Vagina (tissue), 2 donors: Measurements from ENCODE around the gene GSK3A.

Source experiments
- POLR2A ChIP-seq, 2 donors: fragments of 450-650 bp; IDR thresholded peaks; one replicate each; pipeline ENCODE4 v1.6.1; 2017; ENCODE audit warnings: antibody characterized with exemption in 2 of 2, mild to moderate bottlenecking in 2 of 2, moderate library complexity in 2 of 2
- POLR2AphosphoS5 ChIP-seq, 2 donors: sonication (generic); formaldehyde crosslinking; IDR thresholded peaks; one replicate each; pipeline ENCODE4 v1.9.0; 2017; ENCODE audit warnings: antibody characterized with exemption in 2 of 2, mild to moderate bottlenecking in 2 of 2, low read depth in 1 of 2; ENCODE audit not compliant: insufficient read depth in 1 of 2
- TF ChIP-seq, protein P1 (sequence below), 3 experiments: fragments of 450-650 bp in 2 of 3; fragments of 200-600 bp in 1 of 3; sonication (generic) in 1 of 3; IDR thresholded peaks; one replicate each; pipeline ENCODE4 v1.5.1; 2017 to 2019; ENCODE audit warnings: antibody characterized with exemption in 3 of 3, mild to moderate bottlenecking in 2 of 3, moderate library complexity in 2 of 3

DNA sequence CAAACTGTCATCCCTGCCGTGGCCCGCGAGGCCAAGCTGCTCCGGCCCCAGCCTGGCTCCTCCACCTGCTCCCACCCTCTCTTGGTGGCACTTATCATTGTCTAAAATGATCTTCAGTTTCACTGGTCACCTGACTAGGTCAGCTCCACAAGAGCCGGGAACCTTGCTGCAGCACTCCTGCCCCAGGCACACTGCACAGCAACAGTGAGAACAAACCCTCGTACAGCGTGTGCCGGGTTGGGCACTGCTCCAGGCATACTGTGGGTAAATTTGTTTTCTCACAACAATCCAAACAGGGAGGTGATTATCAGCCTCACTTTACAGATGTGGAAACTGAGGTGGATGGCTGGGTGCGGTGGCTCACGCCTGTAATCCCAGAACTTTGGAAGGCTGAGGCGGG is 33.8 kb downstream of the GSK3A start:
- TF ChIP-seq, protein P1, sequence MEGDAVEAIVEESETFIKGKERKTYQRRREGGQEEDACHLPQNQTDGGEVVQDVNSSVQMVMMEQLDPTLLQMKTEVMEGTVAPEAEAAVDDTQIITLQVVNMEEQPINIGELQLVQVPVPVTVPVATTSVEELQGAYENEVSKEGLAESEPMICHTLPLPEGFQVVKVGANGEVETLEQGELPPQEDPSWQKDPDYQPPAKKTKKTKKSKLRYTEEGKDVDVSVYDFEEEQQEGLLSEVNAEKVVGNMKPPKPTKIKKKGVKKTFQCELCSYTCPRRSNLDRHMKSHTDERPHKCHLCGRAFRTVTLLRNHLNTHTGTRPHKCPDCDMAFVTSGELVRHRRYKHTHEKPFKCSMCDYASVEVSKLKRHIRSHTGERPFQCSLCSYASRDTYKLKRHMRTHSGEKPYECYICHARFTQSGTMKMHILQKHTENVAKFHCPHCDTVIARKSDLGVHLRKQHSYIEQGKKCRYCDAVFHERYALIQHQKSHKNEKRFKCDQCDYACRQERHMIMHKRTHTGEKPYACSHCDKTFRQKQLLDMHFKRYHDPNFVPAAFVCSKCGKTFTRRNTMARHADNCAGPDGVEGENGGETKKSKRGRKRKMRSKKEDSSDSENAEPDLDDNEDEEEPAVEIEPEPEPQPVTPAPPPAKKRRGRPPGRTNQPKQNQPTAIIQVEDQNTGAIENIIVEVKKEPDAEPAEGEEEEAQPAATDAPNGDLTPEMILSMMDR (IDR thresholded peaks at IDR 0.05): no peak
- TF ChIP-seq POLR2A (IDR thresholded peaks at IDR 0.05): no peak
- TF ChIP-seq POLR2AphosphoS5 (IDR thresholded peaks at IDR 0.05; ENCODE audit: insufficient read depth in 1 of 2, low read depth in 1 of 2): no peak
